GM19463 (cell line): ENCODE data around the gene ARHGEF19.
"Not testable (repeated sequence)": the region's sequence is repeated elsewhere in the genome, so short reads cannot be mapped to it uniquely, and the experiment has no call there.

Source experiments
- ATAC-seq: cut with Tn5 transposase; IDR thresholded peaks from one replicate; pipeline ENCODE4 v1.9.1; 2021; ENCODE audit warnings: mild to moderate bottlenecking, moderate library complexity; ENCODE audit not compliant: unreplicated experiment

ARHGEF19 gene

GRCh38 chr1:16205891-16206546 is 6.4 kb downstream of the ARHGEF19 start:
- peak; percentile 13 for ATAC-seq

GRCh38 chr1:16205334-16205671 is 7.1 kb downstream of the ARHGEF19 start:
- no peak for ATAC-seq

GRCh38 chr1:16204634-16205333 is 7.7 kb downstream of the ARHGEF19 start:
- no peak for ATAC-seq

GRCh38 chr1:16204216-16204615 is 8.2 kb downstream of the ARHGEF19 start:
- ATAC-seq = no peak

- no peak for ATAC-seq
These were observed 8.9 kb downstream of the ARHGEF19 start for GRCh38 chr1:16203550-16203949.

GRCh38 chr1:16202281-16203210 is 9.9 kb downstream of the ARHGEF19 start:
- ATAC-seq = no peak

GRCh38 chr1:16199700-16200099 is 12.8 kb downstream of the ARHGEF19 start:
- no peak for ATAC-seq

- no peak for ATAC-seq
These were observed 13.3 kb downstream of the ARHGEF19 start for GRCh38 chr1:16199157-16199501.

- ATAC-seq = no peak
These were observed 13.9 kb downstream of the ARHGEF19 start for GRCh38 chr1:16198444-16199156.

GRCh38 chr1:16196874-16197273 is 15.6 kb downstream of the ARHGEF19 start:
- ATAC-seq = no peak

- ATAC-seq = not testable (repeated sequence)
These were observed 16.3 kb downstream of the ARHGEF19 start for GRCh38 chr1:16196139-16196538.

- no peak for ATAC-seq
These were observed 16.9 kb downstream of the ARHGEF19 start for GRCh38 chr1:16195518-16195905.

- ATAC-seq = no peak
These were observed 20.4 kb downstream of the ARHGEF19 start for GRCh38 chr1:16191916-16192546.

GRCh38 chr1:16191309-16191708 is 21.1 kb downstream of the ARHGEF19 start:
- no peak for ATAC-seq

- ATAC-seq = no peak
These were observed 22.4 kb downstream of the ARHGEF19 start for GRCh38 chr1:16189921-16190621.

GRCh38 chr1:16189003-16189402 is 23.4 kb downstream of the ARHGEF19 start:
- ATAC-seq = no peak

GRCh38 chr1:16187748-16188401 is 24.6 kb downstream of the ARHGEF19 start:
- no peak for ATAC-seq

- no peak for ATAC-seq
These were observed 25.7 kb downstream of the ARHGEF19 start for GRCh38 chr1:16186655-16187235.
